ENCODE results near the gene RHEX.

The RHEX gene

DNA sequence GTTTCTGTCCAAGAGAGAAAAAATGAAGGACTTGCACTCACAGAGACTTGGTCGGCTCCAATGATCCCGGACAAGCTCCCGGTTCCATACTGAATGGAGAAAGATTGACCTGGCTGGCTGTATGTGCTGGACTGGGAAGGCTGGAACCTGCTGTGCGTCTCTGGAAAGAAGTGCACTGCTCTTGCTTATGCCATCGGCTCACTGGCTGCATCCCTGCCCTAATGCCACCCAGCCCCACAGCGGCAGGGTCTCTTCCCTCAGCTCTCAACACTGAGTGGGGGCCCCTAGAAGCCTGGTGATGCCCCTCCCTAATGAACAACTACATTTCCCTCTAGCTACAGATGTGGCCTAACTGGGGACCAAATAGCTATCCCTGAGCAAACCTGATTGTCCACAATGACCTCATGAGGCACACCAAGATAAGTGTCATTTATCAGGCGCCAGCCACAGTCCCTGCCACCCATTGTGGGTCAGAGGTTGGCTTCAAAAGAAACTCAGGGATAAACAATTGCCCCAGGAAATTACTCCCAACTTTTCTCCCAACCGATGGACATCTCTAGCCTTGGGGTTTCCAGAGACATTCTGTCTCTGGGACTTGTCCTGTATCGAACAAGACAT, 31.9 kb upstream of the RHEX start:
- DNase-seq (ENCODE audit: low read depth in 2 of 2): no peak
- H3K4me3 ChIP-seq (replicated peaks in 1 of 2; ENCODE audit: low read depth in 2 of 2, low read length in 2 of 2): no peak overlapping the region
- TF ChIP-seq, protein P1, sequence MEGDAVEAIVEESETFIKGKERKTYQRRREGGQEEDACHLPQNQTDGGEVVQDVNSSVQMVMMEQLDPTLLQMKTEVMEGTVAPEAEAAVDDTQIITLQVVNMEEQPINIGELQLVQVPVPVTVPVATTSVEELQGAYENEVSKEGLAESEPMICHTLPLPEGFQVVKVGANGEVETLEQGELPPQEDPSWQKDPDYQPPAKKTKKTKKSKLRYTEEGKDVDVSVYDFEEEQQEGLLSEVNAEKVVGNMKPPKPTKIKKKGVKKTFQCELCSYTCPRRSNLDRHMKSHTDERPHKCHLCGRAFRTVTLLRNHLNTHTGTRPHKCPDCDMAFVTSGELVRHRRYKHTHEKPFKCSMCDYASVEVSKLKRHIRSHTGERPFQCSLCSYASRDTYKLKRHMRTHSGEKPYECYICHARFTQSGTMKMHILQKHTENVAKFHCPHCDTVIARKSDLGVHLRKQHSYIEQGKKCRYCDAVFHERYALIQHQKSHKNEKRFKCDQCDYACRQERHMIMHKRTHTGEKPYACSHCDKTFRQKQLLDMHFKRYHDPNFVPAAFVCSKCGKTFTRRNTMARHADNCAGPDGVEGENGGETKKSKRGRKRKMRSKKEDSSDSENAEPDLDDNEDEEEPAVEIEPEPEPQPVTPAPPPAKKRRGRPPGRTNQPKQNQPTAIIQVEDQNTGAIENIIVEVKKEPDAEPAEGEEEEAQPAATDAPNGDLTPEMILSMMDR (IDR thresholded peaks at IDR 0.05; ENCODE audit: low read depth, low read length): no peak

- no peak overlapping the region for H3K4me3 ChIP-seq (replicated peaks in 1 of 2; ENCODE audit: low read depth in 2 of 2, low read length in 2 of 2)
- DNase-seq (ENCODE audit: low read depth in 2 of 2): peak; percentile 35 to 47
- TF ChIP-seq, protein P1 (IDR thresholded peaks at IDR 0.05; ENCODE audit: low read depth, low read length): no peak
Measured at GRCh38 chr1:206021626-206022365, 31.2 kb upstream of the RHEX start.

DNA sequence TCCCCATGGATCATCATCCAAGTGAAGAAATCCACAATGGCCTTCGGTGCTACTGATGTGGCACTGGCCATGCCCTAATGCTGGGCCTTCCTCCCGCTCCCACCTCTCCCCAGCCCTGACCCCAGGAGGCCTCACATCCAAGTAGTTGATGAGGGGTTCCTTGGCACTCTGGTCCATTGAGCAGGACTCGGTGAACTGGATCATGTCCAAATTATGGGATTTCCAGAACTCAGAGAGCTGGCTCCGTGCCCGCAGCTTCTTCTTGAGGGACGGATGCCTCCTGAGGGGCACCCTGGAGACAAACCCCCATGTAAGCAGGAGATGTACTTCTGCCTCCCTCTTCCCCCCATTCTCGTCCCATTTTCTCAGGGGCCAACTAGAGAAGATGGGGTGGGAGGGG, 30.2 kb upstream of the RHEX start:
- no peak for DNase-seq (ENCODE audit: low read depth in 2 of 2)
- H3K4me3 ChIP-seq (replicated peaks in 1 of 2; ENCODE audit: low read depth in 2 of 2, low read length in 2 of 2): no peak overlapping the region
- TF ChIP-seq, protein P1 (IDR thresholded peaks at IDR 0.05; ENCODE audit: low read depth, low read length): no peak

DNA sequence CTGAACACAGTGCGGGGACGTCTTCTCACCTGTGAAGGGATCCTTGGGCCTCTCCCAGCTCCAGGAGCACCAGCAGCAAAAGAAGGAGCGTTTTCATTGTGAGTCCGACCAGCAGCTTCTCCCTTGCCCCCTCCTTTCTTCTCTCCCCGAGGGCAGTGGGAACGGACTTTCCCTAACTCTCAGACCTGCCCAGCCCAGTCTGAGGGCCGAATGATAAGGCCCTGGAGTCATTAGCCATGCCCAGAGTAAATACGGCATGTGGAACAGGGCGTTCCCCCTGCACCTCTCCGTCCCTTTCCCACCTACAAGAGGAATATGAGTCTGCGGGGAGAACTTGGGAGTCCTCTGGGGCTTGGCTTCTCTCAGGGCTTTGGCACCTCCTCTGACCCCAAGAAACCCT, 29.3 kb upstream of the RHEX start, which contains the start of gene CTSE:
Gene CTSE (minus strand): TSS at position 201 of the 400 bp plus-strand sequence. CDS start 104 bp downstream, at position 97.
- TF ChIP-seq, protein P1 (IDR thresholded peaks at IDR 0.05; ENCODE audit: low read depth, low read length): no peak
- no peak within 1 kb of the TSS for H3K4me3 ChIP-seq (replicated peaks in 1 of 2; ENCODE audit: low read depth in 2 of 2, low read length in 2 of 2)

DNA sequence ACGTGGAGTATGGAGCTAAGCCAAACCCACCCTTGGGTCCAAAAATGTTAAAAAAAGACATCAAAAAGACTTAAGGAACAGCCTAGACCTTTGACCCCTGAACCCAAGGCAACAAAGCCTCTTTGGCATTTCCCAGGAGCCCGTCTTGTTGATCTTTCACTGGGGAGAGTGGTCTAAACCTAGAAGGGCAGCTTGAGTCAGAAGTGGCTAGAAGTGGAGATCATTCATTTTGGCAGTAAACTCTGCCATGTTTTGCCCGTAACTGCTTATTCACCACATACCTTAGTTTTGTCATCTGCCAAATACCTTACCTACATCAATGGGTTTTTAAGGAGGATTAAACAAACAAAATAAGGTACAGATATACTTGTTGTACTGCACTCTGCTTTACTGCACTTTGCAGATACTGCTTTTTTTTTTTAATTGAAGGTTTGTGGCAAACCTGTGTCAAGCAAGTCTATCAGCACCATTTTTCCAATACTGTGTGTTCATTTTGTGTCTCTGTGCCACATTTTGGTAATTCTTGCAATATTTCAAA, 27.6 kb upstream of the RHEX start:
- H3K4me3 ChIP-seq (replicated peaks in 1 of 2; ENCODE audit: low read depth in 2 of 2, low read length in 2 of 2): no peak overlapping the region
- no peak for DNase-seq (ENCODE audit: low read depth in 2 of 2)
- TF ChIP-seq, protein P1 (IDR thresholded peaks at IDR 0.05; ENCODE audit: low read depth, low read length): no peak

More for the DNA sequence above, 29.3 kb upstream of the RHEX start, which contains the start of gene CTSE:
- DNase-seq (ENCODE audit: low read depth in 2 of 2): no peak

- TF ChIP-seq, protein P1 (IDR thresholded peaks at IDR 0.05; ENCODE audit: low read depth, low read length): no peak
- DNase-seq (ENCODE audit: low read depth in 2 of 2): peak; percentile 66 to 74
- no peak overlapping the region for H3K4me3 ChIP-seq (replicated peaks in 1 of 2; ENCODE audit: low read depth in 2 of 2, low read length in 2 of 2)
Measured at GRCh38 chr1:206029484-206029883, 23.5 kb upstream of the RHEX start.

All from cardiac fibroblast (primary cell).